GM11168 (cell line): ENCODE data around the gene COPZ2.
"Not testable (repeated sequence)": the region's sequence is repeated elsewhere in the genome, so short reads cannot be mapped to it uniquely, and the experiment has no call there.

Source experiments
- in situ Hi-C: fragments of 300-500 bp; cut with MboI; formaldehyde crosslinking; loops from one replicate; pipeline ENCODE4 v1.12.0; 2022; ENCODE audit warnings: low sequenced_read_pairs; ENCODE audit not compliant: unreplicated experiment

COPZ2 gene

DNA sequence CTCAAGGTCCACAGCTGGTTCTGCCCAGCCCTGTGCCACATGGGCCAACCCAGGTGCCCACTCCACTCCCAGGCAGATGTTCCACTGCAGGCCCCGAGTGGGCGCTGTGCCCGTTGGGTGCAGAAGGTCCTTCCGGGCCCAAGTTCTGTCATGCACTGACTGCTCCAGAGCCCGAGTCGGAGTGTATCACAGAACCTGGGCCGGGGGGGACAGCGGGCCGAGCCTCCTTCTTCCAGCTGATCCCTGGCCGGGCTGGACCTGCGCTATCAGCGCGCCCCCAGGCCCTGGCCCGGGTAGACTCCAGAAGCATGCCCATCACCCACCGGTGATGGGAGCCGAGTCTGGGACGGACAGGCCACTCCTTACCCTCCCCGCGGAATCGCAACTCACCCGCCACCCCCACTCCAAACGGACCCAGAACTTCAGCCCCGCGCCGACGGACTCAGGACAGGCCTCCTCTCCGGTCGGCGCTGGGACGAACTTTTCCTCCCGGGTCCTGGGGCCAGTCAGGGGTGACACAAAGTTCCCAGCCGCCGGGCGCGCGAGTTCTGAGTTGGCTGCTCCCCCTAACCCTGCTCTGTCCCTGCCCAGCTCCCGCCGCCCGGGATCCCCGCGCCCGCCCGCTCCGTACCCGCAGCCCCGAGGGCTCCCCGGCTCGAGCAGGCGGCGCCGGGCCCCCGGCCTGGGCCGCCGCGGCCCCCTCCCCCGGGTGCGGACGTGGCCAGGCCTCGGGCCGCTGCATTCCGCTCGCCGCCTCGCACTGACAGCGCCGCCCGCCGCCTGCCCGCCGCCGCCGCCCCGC, at the start of gene COPZ2:
Gene COPZ2 (minus strand): TSS at position 762 of the 802 bp plus-strand sequence. CDS start 20 bp downstream, at position 742.
- in situ Hi-C loops: no loop called here

DNA sequence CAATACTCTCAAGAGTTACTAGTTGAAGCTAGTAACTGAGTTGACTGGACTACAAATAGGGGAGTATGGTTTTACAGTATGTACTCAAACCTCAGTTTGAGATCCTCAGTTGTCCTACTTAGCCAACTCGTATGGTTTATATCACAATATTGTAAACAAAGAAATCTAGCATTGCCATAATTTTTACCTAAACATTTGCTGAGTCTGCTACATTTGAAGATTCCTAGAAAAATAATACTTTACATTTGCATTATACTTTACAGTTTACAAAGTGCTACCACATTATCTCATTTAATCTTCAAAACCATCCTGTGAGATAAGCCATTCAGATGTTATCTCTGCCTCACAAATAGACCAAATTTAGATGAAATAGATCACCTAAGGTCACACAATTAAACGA, 47.3 kb upstream of the COPZ2 start:
- in situ Hi-C loops: loop anchor here (10.0 kb wide), 1 partner anchor 50 kb away; no protein-coding TSS in a partner anchor

DNA sequence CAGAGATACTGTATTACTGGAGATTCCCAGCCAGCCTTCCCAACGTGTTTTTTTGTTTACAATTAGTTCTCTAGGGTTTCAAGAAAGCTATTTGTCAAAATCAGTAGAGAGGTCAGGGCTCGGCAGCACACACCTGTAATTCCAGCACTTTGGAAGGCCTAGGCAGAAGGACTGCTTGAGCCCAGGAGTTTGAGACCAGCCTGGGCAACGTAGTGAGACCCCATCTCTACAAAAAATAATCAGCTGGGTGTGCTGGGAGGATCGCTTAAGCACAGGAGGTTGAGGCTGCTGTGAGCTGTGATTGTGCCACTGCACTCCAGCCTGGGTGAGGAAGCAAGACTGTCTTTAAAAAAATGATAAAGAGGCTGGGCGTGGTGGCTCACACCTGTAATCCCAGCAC, 44.3 kb upstream of the COPZ2 start:
- in situ Hi-C loops: loop anchor here (10.0 kb wide), 1 partner anchor 53 kb away; no protein-coding TSS in a partner anchor

DNA sequence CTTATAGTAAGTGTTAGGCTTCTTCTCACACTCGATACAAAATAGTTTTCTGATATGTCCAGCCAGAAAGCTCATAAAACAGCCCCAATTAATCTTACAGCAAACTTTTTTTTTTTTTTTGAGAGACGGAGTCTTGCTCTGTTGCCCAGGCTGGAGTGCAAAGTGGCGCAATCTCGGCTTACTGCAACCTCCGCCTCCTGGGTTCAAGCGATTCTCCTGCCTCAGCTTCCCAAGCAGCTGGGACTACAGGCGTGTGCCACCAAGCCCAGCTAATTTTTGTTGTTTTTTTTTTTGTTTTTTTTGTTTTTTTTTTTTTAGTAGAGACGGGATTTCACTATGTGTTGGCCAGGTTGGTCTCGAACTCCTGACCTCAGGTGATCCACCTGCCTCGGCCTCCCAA, 39.6 kb upstream of the COPZ2 start:
- in situ Hi-C loops: not testable (repeated sequence)

- in situ Hi-C loops: no loop called here
These were observed 36.9 kb upstream of the COPZ2 start for GRCh38 chr17:48074322-48075081.

GRCh38 chr17:48073566-48074094, 36.0 kb upstream of the COPZ2 start:
- in situ Hi-C loops: not testable (repeated sequence)

DNA sequence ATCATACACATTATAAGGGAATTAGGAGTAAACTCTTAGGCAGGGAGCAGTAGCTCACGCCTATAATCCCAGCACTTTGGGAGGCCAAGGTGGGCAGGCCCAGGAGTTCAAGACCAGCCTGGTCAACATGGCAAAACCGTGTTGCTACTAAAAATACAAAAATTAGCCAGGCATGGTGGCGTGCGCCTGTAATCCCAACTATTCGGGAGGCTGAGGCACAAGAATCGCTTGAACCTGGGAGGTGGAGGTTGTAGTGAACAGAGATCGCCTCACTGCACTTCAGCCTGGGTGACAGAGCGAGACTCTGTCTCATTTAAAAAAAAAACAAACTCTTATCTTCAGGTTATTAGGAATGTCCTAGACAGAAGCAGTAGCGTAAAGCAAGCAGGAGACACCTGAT, 35.2 kb upstream of the COPZ2 start:
- in situ Hi-C loops: not testable (repeated sequence)

- in situ Hi-C loops: no loop called here
These were observed 34.1 kb upstream of the COPZ2 start for GRCh38 chr17:48071654-48072053.

- in situ Hi-C loops: no loop called here
These were observed 32.6 kb upstream of the COPZ2 start for GRCh38 chr17:48070195-48070594.

- in situ Hi-C loops: loop anchor here (5.0 kb wide), 1 partner anchor 36 kb away; no protein-coding TSS in a partner anchor
These were observed 30.9 kb upstream of the COPZ2 start for GRCh38 chr17:48068491-48068961.

DNA sequence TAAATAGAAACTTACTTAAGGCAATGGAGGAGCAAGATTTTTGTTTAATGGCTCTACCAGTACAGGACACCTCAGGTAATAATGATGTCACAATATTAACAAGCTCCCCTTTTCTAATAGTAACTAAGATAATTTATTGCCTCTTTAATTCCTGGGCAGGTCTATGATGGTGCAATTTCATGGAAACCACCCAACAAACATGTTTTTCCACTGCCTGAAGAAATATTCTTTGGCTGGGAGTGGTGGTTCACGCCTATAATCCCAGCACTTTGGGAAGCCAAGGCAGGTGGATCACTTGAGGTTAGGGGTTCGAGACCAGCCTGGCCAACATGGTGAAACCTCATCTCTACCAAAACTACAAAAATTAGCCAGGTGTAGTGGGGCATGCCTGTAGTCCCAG, 30.2 kb upstream of the COPZ2 start:
- in situ Hi-C loops: loop anchor here (5.0 kb wide), 1 partner anchor 36 kb away; no protein-coding TSS in a partner anchor

GRCh38 chr17:48067245-48067644, 29.6 kb upstream of the COPZ2 start:
- in situ Hi-C loops: loop anchor here (5.0 kb wide), 1 partner anchor 35 kb away; no protein-coding TSS in a partner anchor

DNA sequence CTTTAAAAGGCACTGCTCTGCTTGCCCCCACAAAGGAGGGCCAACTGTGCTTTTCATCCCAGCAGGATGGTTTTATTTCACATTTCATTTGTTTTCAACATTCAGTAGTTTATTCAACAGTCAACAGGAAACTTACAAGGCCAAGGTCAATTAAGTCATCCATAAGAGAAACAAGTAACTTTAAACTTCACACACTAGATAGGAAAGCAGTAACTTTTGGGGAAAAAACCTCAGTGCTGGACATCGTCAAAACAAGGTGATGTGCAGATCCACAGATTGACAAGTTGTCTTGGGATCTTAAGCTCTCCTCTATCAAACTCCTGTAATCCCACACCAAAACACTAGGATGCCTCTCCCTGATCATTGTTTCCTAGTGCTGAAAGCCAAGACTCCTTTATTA, 29.1 kb upstream of the COPZ2 start:
- in situ Hi-C loops: loop anchor here (5.0 kb wide), 1 partner anchor 34 kb away; no protein-coding TSS in a partner anchor

- in situ Hi-C loops: loop anchor here (5.0 kb wide), 1 partner anchor 34 kb away; no protein-coding TSS in a partner anchor
These were observed 28.6 kb upstream of the COPZ2 start for GRCh38 chr17:48066192-48066591.

GRCh38 chr17:48064638-48065037, 27.0 kb upstream of the COPZ2 start:
- in situ Hi-C loops: loop anchor here (5.0 kb wide), 1 partner anchor 32 kb away; no protein-coding TSS in a partner anchor

GRCh38 chr17:48062273-48062672, 24.7 kb upstream of the COPZ2 start:
- in situ Hi-C loops: no loop called here

- in situ Hi-C loops: no loop called here
These were observed 22.7 kb upstream of the COPZ2 start for GRCh38 chr17:48060249-48060648.

DNA sequence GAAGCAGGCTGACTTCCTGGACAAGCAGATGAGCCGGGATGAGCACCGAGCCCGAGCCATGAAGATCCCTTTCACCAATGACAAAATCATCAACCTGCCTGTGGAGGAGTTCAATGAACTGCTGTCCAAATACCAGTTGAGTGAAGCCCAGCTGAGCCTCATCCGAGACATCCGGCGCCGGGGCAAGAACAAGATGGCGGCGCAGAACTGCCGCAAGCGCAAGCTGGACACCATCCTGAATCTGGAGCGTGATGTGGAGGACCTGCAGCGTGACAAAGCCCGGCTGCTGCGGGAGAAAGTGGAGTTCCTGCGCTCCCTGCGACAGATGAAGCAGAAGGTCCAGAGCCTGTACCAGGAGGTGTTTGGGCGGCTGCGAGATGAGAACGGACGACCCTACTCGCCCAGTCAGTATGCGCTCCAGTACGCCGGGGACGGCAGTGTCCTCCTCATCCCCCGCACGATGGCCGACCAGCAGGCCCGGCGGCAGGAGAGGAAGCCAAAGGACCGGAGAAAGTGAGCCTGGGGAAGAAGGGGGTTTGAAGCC, 21.6 kb upstream of the COPZ2 start:
- in situ Hi-C loops: no loop called here

- in situ Hi-C loops: no loop called here
These were observed 21.0 kb upstream of the COPZ2 start for GRCh38 chr17:48058393-48059124.

DNA sequence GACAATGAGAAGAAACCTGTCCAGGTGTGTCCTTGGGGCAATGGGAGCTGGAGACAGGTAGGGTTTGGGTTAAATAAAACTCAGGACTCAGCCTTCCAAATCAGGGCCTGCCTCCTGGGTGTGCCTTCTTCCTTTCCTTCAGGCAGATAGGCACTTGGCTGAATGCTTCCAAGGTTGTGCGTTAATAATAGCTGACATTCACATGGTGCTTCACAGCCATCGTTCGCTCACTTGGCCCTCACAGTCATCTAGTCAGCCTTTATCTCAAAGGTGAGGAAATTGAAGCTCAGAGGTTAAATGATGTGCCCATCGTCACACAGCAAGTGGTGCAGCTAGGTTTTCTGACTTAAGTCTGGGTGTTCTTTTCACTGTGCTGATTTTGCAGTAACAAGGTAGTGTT, 20.0 kb upstream of the COPZ2 start:
- in situ Hi-C loops: no loop called here
